Raji (cell line): ENCODE results near the gene TLL2.

Source experiments
- POLR2A ChIP-seq: IDR thresholded peaks from 2 replicates; pipeline ENCODE4 v1.6.1; 2011; ENCODE audit warnings: low read depth, low read length, control low read depth; ENCODE audit not compliant: insufficient read depth

The TLL2 gene

DNA sequence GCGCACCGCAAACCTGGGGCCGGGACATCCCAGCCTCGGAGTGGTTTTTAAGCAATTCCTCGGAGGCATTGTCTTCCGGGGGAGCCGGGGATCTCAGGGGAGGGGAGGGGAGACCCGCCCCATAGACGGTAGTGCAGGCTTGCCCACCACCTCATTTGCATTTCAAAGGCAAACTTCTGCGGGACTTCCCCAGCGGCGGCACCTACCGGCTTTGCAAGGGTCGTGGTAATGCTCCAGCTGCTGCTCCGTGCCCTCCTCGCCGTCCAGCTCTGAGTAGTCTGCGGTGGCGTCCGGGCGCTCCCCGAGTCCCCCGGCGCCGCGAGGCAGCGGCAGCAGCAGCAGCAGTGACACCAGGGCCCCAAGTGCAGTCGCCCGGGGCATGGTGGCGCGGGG, 425 bp downstream of the TLL2 start:
- no peak for TF ChIP-seq POLR2A

DNA sequence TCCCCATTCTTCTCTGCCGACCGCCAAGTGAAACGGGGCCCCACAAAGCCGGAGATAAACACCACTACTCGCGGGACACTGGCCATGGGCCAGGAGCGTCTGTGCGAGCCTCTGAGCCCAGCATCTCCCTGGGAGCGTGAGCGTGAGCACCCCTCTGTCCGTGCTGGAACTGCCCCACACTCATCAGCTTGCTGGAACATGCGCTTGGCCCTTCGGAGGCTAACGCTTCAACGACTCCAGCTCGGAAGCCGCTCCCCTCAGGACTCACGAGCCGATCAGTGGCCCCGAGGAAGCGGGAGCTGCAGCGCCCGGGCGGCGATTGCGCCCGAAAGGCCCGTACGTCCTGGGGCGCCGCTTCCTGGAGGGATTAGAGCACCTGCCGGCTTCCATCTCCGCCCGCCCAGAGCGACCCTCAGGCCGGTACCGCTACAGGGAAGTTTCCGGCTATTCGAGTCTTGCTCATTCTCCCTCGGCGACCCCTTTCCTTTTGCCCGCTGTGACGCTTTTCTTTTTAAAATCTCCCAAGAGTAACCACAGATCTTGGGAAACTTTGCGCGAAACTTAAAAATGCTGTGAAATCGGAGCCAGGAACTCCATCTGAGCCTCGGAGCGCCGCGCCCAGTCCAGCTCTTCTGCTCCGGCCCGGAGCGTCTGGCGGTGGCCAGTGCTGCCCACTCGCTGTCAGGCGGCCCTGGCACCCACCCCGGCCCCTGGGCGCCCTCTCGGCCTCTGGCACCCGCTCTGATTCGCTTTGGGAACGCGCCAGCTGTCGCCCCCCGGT, 1.0 kb downstream of the TLL2 start:
- TF ChIP-seq POLR2A = no peak

DNA sequence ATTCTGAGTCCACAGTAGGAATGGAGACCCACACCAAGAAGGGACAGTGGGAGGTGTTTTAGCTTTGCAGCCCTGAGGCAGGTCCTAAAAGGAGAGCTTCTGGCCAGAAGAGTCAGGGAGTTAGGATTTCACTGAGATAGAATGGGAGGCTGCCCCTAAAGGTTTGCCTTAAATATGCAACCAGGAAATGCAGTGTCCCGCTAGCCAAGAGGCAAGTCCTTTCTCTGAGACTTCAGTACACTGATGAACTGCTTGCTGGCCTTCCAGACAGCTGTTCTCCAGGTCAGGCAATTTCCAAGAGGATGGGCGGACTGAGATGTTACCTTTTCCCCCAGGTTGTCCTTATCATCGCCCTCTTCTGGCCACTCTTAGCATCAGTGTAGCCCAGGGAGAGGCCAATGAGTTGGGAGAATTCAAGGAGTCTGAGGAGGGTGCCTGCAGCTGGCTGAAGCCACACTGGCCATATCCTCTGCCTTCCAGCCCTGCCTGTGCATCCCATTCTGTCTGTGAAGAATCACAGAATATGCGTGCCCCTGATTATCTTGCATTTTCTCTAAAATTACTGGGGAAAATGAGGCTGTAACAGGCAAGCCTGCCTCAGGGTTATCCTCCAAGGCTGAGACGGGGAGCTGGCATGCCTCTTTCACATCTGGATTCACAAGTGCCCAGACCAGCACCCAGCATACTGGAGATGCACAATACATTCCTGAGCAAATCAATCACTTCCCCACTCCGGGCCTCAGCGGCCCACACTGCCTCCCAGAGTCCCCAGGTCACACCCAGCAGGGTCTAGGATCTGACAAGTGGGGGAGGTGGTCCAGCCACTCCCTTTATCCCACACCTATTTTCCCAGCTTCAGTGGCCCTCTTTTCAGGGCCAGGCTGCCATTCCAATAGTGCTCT, 2.4 kb downstream of the TLL2 start:
- no peak for TF ChIP-seq POLR2A

DNA sequence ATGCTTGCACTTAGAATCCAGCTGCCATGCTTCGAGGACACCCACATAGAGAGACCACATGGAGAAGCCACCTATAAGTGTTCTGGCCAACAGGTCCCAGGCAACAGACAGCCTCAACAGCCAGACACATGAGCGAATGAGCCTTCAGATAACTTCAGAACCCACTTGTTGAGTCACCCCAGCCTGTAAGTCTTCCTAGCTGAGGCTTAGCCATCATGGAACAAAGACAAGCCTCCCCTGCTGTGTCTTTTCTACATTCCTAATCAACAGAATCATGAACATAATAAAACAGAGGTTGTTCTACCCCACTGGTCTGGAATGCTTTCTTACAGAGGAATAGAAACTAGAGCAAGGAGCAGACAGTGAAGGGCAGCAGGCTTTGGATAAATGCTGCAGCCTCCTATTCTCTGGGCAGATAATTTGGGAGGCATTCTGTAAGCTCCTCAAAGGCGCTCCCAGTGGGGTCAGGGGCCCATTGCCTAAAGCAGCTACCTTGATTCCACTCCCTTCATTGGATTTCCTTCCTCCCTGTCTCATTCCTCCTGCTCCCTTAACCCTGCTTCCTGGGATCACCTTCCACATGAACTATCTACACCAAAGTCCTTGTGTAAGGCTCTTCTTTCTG, 4.6 kb downstream of the TLL2 start:
- TF ChIP-seq POLR2A = no peak

DNA sequence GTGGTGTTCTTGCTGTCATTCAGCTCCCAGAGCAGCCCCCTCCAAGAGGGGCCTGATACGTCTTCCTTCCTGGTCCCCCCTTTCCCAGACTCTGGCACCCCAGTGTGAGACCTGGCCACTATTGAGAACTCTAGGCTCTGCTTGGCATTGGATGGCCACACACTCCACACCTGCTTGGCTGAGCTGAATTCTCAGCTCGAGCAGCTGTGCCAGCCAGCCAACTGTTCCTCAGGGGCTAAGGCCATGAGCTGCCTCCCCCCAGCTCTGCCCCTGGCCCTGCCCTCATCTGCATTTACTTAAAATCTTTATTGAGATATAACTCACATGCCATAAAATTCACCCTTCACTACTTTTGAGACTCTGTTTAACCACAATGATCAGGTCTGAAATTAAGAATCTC, 6.7 kb downstream of the TLL2 start:
- no peak for TF ChIP-seq POLR2A

DNA sequence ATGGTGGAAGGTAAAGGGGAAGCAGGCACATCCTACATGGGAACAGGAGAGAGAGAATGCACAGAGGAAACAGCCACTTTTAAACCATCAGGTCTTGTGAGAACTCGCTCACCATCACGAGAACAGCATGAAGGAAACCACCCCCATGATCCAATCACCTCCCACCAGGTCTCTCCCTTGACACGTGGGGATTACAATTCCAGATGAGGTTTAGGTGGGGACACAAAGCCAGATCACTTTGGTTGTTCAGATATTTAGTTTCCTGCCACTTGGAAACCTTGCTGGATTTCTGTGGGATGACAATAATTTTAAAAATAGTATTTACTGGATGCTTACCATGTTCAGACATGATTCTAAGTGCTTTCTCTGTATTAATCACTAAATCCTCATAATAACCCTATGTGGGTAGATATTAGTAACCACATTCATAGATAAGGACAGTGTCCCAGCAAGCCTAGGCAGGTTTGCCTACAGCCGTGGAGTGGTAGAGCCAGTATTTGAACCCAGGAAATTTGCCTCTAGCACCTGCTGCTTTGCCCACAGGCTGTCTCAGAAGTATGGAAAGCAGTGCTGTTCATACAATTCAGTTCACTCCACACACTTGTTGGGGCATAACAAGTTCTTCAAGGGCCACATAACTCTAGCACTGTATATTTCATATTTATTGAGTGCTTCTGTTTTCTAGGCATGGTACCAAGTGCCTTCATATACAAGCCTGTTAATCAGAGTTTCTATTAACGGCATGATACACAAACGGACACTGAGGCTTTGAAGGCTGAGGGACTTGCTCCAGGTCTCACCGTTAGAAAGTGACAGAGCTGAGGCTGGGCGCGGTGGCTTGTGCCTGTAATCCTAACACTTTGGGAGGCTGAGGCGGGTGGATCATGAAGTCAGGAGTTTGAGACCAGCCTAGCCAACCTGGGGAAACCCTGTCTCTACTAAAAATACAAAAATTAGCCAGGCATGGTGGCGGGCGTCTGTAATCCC, 8.3 kb downstream of the TLL2 start:
- no peak for TF ChIP-seq POLR2A

DNA sequence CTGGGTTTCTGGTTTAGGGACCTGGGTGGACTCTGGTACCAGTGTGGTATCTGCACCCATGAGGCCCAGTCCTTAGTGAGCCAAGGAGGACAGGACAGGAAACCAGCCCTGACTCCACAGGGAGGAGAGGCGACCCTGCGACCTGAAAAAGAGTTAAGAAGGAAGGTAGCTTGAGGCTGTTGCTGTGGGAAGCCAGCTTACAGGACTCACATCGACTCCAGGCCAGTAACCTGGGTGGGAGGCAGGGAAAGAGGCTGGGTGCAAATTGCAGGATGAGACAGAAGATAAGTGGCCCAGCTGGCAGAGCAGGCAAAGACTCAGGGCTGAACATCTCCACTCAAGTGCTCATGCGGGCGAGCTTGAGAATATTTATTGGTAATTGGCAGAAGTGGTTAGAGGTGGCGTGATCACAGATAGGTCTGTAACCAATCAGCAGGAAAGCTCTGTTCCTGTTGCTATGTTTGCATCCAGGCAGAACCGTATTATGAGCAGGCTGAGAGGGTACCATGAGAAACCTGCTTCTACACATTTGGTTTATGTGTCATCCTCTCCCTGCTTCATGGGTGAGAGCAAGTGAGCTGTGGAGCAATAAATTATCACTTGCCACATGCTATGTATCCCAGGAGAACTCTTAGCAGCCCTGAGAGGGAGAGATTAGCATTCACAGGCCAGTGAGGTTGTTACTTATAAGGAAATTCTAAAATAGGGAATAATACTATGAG, 11.0 kb downstream of the TLL2 start:
- TF ChIP-seq POLR2A = no peak

DNA sequence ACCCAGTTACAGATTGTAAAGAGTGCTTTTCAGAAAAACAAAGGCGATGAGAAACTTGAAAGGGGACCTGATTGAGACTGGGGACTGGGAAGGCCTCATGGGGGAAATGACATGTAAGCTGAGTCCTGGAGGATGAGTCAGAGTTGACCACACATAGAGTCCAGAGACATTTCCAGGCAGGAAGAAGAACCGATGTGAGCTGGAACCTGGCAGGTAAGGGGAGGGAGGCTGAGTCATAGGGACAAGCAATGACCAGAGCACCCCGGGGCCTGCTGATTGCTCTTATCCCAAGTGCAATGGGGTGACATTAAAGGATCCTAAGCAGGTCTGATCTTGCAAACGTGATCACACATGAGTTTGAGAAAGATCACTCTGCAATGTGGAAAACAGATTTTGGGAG, 11.7 kb downstream of the TLL2 start:
- TF ChIP-seq POLR2A = no peak

DNA sequence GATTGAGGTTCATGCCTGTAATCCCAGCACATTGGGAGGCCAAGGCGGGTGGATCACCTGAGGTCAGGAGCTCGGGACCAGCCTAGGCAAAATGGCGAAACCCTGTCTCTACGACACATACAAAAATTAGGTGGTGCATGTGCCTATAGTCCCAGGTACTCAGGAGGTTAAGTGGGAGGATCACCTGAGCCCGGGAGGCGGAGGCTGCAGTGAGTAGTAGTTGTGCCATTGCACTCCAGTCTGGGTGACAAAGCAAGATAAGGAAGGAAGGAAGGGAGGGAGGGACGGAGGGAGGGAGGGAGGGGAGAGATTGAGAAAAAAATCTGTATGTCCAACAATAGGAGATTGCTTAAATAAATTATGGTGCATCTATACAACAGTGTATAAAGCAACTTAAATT, 13.2 kb downstream of the TLL2 start:
- TF ChIP-seq POLR2A = no peak

DNA sequence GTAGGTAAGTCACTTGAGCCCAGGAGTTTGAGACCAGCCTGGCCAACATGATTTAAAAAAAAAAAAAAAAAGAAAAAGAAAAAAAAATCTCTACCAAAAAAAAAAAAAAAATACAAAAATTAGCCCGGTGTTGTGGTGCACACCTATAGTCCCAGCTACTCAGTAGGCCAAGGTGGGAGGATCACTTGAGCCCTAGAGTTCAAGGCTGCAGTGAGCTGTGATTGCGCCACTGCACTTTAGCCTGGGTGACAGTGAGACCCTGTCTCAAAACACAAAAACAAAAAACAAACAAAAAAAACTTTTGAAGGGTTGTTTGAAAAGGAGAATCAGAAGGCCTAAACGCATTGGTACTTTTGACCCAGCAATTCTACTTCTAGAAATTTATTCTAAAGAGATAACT, 13.7 kb downstream of the TLL2 start:
- no peak for TF ChIP-seq POLR2A

DNA sequence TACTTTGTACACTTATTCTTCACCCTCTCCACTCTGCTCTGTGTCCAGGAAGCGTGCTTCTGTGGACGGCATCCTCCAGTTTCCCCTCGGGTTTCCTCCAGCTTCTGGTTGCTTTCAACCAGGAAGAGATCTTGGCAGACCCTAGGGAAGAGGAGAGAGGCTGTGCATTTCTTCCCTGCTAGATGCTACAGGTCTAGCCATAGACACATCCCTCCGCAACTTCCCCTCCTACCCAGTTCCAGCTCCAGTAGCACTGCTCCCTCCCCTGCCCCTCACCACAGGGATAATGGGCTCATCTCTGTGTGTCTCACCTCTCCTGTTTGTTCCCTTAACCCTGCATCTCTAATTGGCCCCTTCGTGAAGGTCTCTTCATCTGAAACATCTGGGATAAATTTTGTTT, 16.3 kb downstream of the TLL2 start:
- no peak for TF ChIP-seq POLR2A

DNA sequence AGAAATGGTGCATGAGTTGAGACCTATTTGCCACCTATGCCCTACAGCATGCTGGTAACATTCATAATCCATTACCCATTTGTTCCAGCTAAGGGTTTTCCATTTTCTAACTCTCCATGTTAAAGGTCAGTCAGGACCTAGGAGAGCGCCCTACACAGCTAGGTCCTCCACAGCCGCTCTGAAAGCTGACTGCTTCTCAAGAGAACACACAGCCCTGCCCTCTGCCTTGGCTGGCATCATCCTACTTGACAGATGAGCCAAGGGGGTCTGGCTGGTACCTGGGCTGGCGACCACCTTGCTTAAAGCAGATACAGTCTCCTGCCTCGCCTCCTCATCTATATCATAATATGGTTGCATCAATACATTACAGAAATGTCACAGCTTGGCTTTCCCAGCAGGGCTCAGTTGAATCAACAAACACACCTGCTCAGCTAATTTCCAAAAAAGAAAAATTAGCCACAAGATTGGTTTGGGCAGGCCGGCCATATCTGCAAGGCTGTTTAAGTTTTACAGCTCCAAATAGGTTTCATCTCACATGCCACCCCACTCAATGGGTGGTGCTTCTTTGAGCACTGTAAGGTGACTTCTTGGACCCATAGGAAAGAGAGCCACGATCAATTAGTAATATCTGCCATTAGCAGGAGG, 17.3 kb downstream of the TLL2 start:
- no peak for TF ChIP-seq POLR2A

DNA sequence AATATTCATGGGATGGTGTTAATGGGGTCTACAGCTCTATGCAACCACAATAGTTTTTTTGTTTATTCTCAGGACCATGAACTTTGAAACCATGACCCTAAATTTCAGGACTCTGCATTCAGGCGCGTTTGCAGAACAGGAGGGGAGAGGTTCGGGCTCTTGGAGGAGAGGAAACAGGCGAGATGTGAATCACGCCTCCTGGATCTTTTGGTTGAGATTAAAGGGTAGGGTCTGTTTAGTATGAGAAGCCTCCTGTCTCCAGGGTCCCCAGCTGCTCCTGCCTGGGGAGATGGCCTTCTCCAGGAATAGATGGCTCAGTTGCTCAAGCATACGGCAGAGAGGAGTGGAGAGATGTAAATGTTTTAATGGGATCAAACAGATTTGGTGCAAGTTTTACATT, 18.2 kb downstream of the TLL2 start:
- TF ChIP-seq POLR2A = no peak
